Activated T-helper 1 cell treated with anti-CD3 and anti-CD28 coated beads, Interleukin-12 subunit alpha, Interleukin-12 subunit beta, Interleukin-2, Interleukin-4 antibody, amounts not matched to agents 30 ng/mL and 10 ng/mL and 1 ng/mL, durations not matched to agents 14 hours and 24 hours and 36 hours (primary cell): Measurements from ENCODE around the gene IMPACT. TPM values are rescaled to one million over a fixed set of nuclear protein-coding genes. Genes with fewer than 3 reads are reported as not detected.

Experiments
- DNase-seq: peaks from one replicate; pipeline ENCODE4 v3.0.0; 2021; ENCODE audit warnings: low spot score
- H3K27ac Mint-ChIP-seq: one replicate; pipeline ENCODE4 v1.8.0; 2021; ENCODE audit warnings: mild to moderate bottlenecking, mixed read lengths
- H3K27me3 Mint-ChIP-seq: one replicate; pipeline ENCODE4 v1.8.0; 2022; ENCODE audit warnings: mild to moderate bottlenecking, moderate library complexity, mixed read lengths; ENCODE audit not compliant: insufficient read depth
- H3K36me3 Mint-ChIP-seq: one replicate; pipeline ENCODE4 v1.8.0; 2021; ENCODE audit warnings: low read depth, mixed read lengths
- H3K4me1 Mint-ChIP-seq: one replicate; pipeline ENCODE4 v1.8.0; 2021; ENCODE audit warnings: low read depth, mixed read lengths
- H3K4me3 Mint-ChIP-seq: one replicate; pipeline ENCODE4 v1.8.0; 2021; ENCODE audit warnings: mild to moderate bottlenecking, moderate library complexity, mixed read lengths
- H3K9me3 Mint-ChIP-seq: one replicate; pipeline ENCODE4 v1.8.0; 2021; ENCODE audit warnings: mixed read lengths
- intact Hi-C: fragments of 100-400 bp; cut with micrococcal nuclease; formaldehyde crosslinking; loops from one replicate; pipeline ENCODE4 v1.15.1; 2024
- total RNA-seq: library from RNA; stranded (reverse); gene quantifications from 2 replicates; pipeline ENCODE4 v1.2.3, GENCODE V29; 2022

Gene IMPACT
- total RNA-seq, 1 donor from 2014 or later, result 9.5 TPM

- no peaks in the 10 kb centered on the region for H3K9me3 Mint-ChIP-seq
- no peak overlapping the region for H3K4me3 Mint-ChIP-seq
- intact Hi-C loops, result no loop called here
- no peak for DNase-seq
- H3K27ac Mint-ChIP-seq, result no peak overlapping the region
- H3K4me1 Mint-ChIP-seq, result peaks cover 12% of the 10 kb centered on the region
- H3K27me3 Mint-ChIP-seq, result peaks cover 17% of the 10 kb centered on the region
- H3K36me3 Mint-ChIP-seq, result no peaks in the 10 kb centered on the region
Measured at GRCh38 chr18:24400587-24400986, 25.9 kb upstream of the IMPACT start.

- Mint-ChIP-seq H3K4me3 (no peak overlapping the region), H3K36me3 (no peaks in the 10 kb centered on the region), H3K27ac (no peak overlapping the region), H3K27me3 (peaks cover 26% of the 10 kb centered on the region), H3K9me3 (no peaks in the 10 kb centered on the region), H3K4me1 (peaks cover 6% of the 10 kb centered on the region)
- no peak for DNase-seq
- intact Hi-C loops, result no loop called here
Measured at GRCh38 chr18:24402209-24402785, 24.2 kb upstream of the IMPACT start.

GRCh38 chr18:24403076-24403475 is 23.4 kb upstream of the IMPACT start:
- intact Hi-C loops, result no loop called here
- H3K36me3 Mint-ChIP-seq, result no peaks in the 10 kb centered on the region
- peaks cover 27% of the 10 kb centered on the region for H3K27me3 Mint-ChIP-seq
- no peak overlapping the region for H3K4me3 Mint-ChIP-seq
- DNase-seq, result no peak
- H3K27ac Mint-ChIP-seq, result no peak overlapping the region
- H3K4me1 Mint-ChIP-seq, result peaks cover 3% of the 10 kb centered on the region
- H3K9me3 Mint-ChIP-seq, result no peaks in the 10 kb centered on the region

- H3K27ac Mint-ChIP-seq, result no peak overlapping the region
- intact Hi-C loops, result no loop called here
- no peaks in the 10 kb centered on the region for H3K9me3 Mint-ChIP-seq
- H3K4me3 Mint-ChIP-seq, result no peak overlapping the region
- H3K36me3 Mint-ChIP-seq, result no peaks in the 10 kb centered on the region
- H3K27me3 Mint-ChIP-seq, result peaks cover 27% of the 10 kb centered on the region
- DNase-seq, result no peak
- no peaks in the 10 kb centered on the region for H3K4me1 Mint-ChIP-seq
Measured at GRCh38 chr18:24404591-24404990, 21.9 kb upstream of the IMPACT start.

GRCh38 chr18:24408496-24408895 is 18.0 kb upstream of the IMPACT start:
- Mint-ChIP-seq H3K27ac (no peak overlapping the region), H3K4me3 (no peak overlapping the region), H3K4me1 (peaks cover 11% of the 10 kb centered on the region), H3K27me3 (peaks cover 29% of the 10 kb centered on the region), H3K9me3 (peaks cover 9% of the 10 kb centered on the region), H3K36me3 (no peaks in the 10 kb centered on the region)
- no peak for DNase-seq
- intact Hi-C loops, result no loop called here

GRCh38 chr18:24413148-24413547 is 13.3 kb upstream of the IMPACT start:
- Mint-ChIP-seq H3K4me1 (peaks cover 21% of the 10 kb centered on the region), H3K9me3 (peaks cover 9% of the 10 kb centered on the region), H3K27ac (no peak overlapping the region), H3K4me3 (no peak overlapping the region), H3K36me3 (no peaks in the 10 kb centered on the region), H3K27me3 (peaks cover 10% of the 10 kb centered on the region)
- no peak for DNase-seq
- intact Hi-C loops, result loop anchor here (5.0 to 10.0 kb wide), 2 partner anchors 96 to 238 kb away; no protein-coding TSS in a partner anchor

GRCh38 chr18:24414349-24415003 is 12.0 kb upstream of the IMPACT start:
- intact Hi-C loops, result loop anchor here (1.0 to 10.0 kb wide), 7 partner anchors 13 to 240 kb away; partner anchors contain the start of genes HRH4 and OSBPL1A
- Mint-ChIP-seq H3K36me3 (no peaks in the 10 kb centered on the region), H3K9me3 (peaks cover 9% of the 10 kb centered on the region), H3K27me3 (peaks cover 13% of the 10 kb centered on the region), H3K27ac (peak overlapping the region; percentile 65), H3K4me3 (no peak overlapping the region), H3K4me1 (peaks cover 21% of the 10 kb centered on the region)
- DNase-seq, result no peak

- intact Hi-C loops, result loop anchor here (10.0 kb wide), 1 partner anchor 243 kb away; no protein-coding TSS in a partner anchor
- Mint-ChIP-seq H3K27ac (no peak overlapping the region), H3K4me1 (peaks cover 20% of the 10 kb centered on the region), H3K4me3 (no peak overlapping the region), H3K9me3 (peaks cover 7% of the 10 kb centered on the region), H3K36me3 (no peaks in the 10 kb centered on the region), H3K27me3 (peaks cover 21% of the 10 kb centered on the region)
- DNase-seq, result no peak
Measured at GRCh38 chr18:24417480-24417879, 9.0 kb upstream of the IMPACT start.

GRCh38 chr18:24420551-24420950 is 5.9 kb upstream of the IMPACT start:
- intact Hi-C loops, result no loop called here
- H3K36me3 Mint-ChIP-seq, result peaks cover 1% of the 10 kb centered on the region

GRCh38 chr18:24421831-24422230 is 4.6 kb upstream of the IMPACT start:
- no peak overlapping the region for H3K27ac Mint-ChIP-seq
- peaks cover 38% of the 10 kb centered on the region for H3K27me3 Mint-ChIP-seq
- H3K9me3 Mint-ChIP-seq, result peaks cover 10% of the 10 kb centered on the region
- DNase-seq, result no peak
- intact Hi-C loops, result no loop called here
- peaks cover 11% of the 10 kb centered on the region for H3K4me1 Mint-ChIP-seq
- H3K4me3 Mint-ChIP-seq, result no peak overlapping the region
- H3K36me3 Mint-ChIP-seq, result peaks cover 9% of the 10 kb centered on the region

More at GRCh38 chr18:24420551-24420950, 5.9 kb upstream of the IMPACT start:
- no peak overlapping the region for H3K27ac Mint-ChIP-seq
- peaks cover 3% of the 10 kb centered on the region for H3K4me1 Mint-ChIP-seq
- no peak for DNase-seq
- peaks cover 38% of the 10 kb centered on the region for H3K27me3 Mint-ChIP-seq
- H3K9me3 Mint-ChIP-seq, result peaks cover 2% of the 10 kb centered on the region
- no peak overlapping the region for H3K4me3 Mint-ChIP-seq

GRCh38 chr18:24426073-24426397 is 435 bp upstream of the IMPACT start:
- DNase-seq, result no peak
- H3K27me3 Mint-ChIP-seq, result peaks cover 24% of the 10 kb centered on the region
- peak overlapping the region; percentile 20 for H3K27ac Mint-ChIP-seq
- H3K9me3 Mint-ChIP-seq, result peaks cover 14% of the 10 kb centered on the region
- peaks cover 27% of the 10 kb centered on the region for H3K4me1 Mint-ChIP-seq
- peaks cover 20% of the 10 kb centered on the region for H3K36me3 Mint-ChIP-seq
- intact Hi-C loops, result loop anchor here (5.0 kb wide), 1 partner anchor 974 kb away; the partner anchor contains the start of gene RIOK3
- peak overlapping the region; percentile 78 for H3K4me3 Mint-ChIP-seq

GRCh38 chr18:24427484-24427883 is 1.0 kb downstream of the IMPACT start:
- no peak for DNase-seq
- H3K4me3 Mint-ChIP-seq, result peak overlapping the region; percentile 86
- H3K4me1 Mint-ChIP-seq, result peaks cover 27% of the 10 kb centered on the region
- H3K9me3 Mint-ChIP-seq, result peaks cover 14% of the 10 kb centered on the region
- peaks cover 17% of the 10 kb centered on the region for H3K27me3 Mint-ChIP-seq
- intact Hi-C loops, result loop anchor here (1.0 to 5.0 kb wide), 3 partner anchors 13 to 975 kb away; partner anchors contain the start of gene RIOK3
- H3K36me3 Mint-ChIP-seq, result peaks cover 20% of the 10 kb centered on the region
- H3K27ac Mint-ChIP-seq, result no peak overlapping the region

- peaks cover 27% of the 10 kb centered on the region for H3K4me1 Mint-ChIP-seq
- H3K36me3 Mint-ChIP-seq, result peaks cover 22% of the 10 kb centered on the region
- H3K27me3 Mint-ChIP-seq, result peaks cover 8% of the 10 kb centered on the region
- peaks cover 14% of the 10 kb centered on the region for H3K9me3 Mint-ChIP-seq
- DNase-seq, result no peak
- intact Hi-C loops, result loop anchor here (5.0 kb wide), 1 partner anchor 976 kb away; the partner anchor contains the start of gene RIOK3
- H3K27ac Mint-ChIP-seq, result no peak overlapping the region
- no peak overlapping the region for H3K4me3 Mint-ChIP-seq
Measured at GRCh38 chr18:24428709-24429108, 2.2 kb downstream of the IMPACT start.
